HG03108 (cell line): ENCODE results near the gene SLC13A2.

Source experiments
- ATAC-seq: cut with Tn5 transposase; IDR thresholded peaks from one replicate; pipeline ENCODE4 v1.9.1; 2021; ENCODE audit warnings: moderate library complexity; ENCODE audit not compliant: unreplicated experiment

SLC13A2 gene

GRCh38 chr17:28533091-28533807 is 59.8 kb downstream of the SLC13A2 start:
- ATAC-seq = no peak

GRCh38 chr17:28534740-28535375 is 61.4 kb downstream of the SLC13A2 start:
- ATAC-seq = no peak

- no peak for ATAC-seq
These were observed 63.2 kb downstream of the SLC13A2 start for GRCh38 chr17:28536532-28537218.

- no peak for ATAC-seq
These were observed 63.8 kb downstream of the SLC13A2 start for GRCh38 chr17:28537219-28537610.

- no peak for ATAC-seq
These were observed 65.0 kb downstream of the SLC13A2 start for GRCh38 chr17:28538296-28538895.

- ATAC-seq = no peak
These were observed 66.8 kb downstream of the SLC13A2 start for GRCh38 chr17:28540231-28540630.

GRCh38 chr17:28541439-28541838 is 68.0 kb downstream of the SLC13A2 start:
- no peak for ATAC-seq

- no peak for ATAC-seq
These were observed 71.1 kb downstream of the SLC13A2 start for GRCh38 chr17:28544402-28545140.

GRCh38 chr17:28545141-28545503 is 71.7 kb downstream of the SLC13A2 start:
- ATAC-seq = no peak

- ATAC-seq = no peak
These were observed 72.5 kb downstream of the SLC13A2 start for GRCh38 chr17:28545787-28546415.

GRCh38 chr17:28547096-28547622 is 73.7 kb downstream of the SLC13A2 start:
- ATAC-seq = no peak
